H1 (cell line): ENCODE measurements around the gene ARL3. TPM values are rescaled to one million over a fixed set of nuclear protein-coding genes. Genes with fewer than 3 reads are reported as not detected.
A peak's percentile ranks its signal among the peaks of the same experiment; 100 is the strongest.

ENCODE experiments used
- CTCF ChIA-PET: fragments of 300-600 bp; sonication (Branson Sonifier 250); formaldehyde crosslinking; loops from one replicate; lab custom pipeline; 2021; ENCODE audit not compliant: partially characterized antibody; lab: Charles Lee
- POLR2A ChIA-PET: fragments of 300-600 bp; sonication (Branson Sonifier 250); formaldehyde crosslinking; loops from one replicate; lab custom pipeline; 2021; ENCODE audit warnings: inconsistent platforms; ENCODE audit not compliant: partially characterized antibody; lab: Charles Lee
- DNase-seq, 2 experiments: peaks; one replicate each; pipeline versions ENCODE4 v3.0.0 to v3.0.0-alpha.2; 2010 to 2022; ENCODE audit warnings: low spot score in 2 of 2, low read depth in 1 of 2, mixed read lengths in 1 of 2
- FAIRE-seq: peaks from 2 replicates; lab custom pipeline; 2011; peaks lifted over from hg19 to GRCh38; lab: Jason Lieb, UNC
- H2AFZ ChIP-seq: 2 replicates; pipeline ENCODE4 v1.8.1; 2012; ENCODE audit warnings: low read length, inconsistent platforms
- H2AK5ac ChIP-seq: 2 replicates; pipeline ENCODE4 v1.6.1; 2013; ENCODE audit warnings: low read depth, low read length
- H2BK120ac ChIP-seq: replicated peaks from 2 replicates; pipeline ENCODE3; 2013; ENCODE audit warnings: low read depth, low read length, inconsistent platforms
- H2BK12ac ChIP-seq: 2 replicates; pipeline ENCODE4 v1.6.1; 2013; ENCODE audit warnings: low read depth, low read length
- H2BK15ac ChIP-seq: 2 replicates; pipeline ENCODE4 v1.6.1; 2013; ENCODE audit warnings: low read length
- H2BK20ac ChIP-seq: 2 replicates; pipeline ENCODE4 v1.6.1; 2013; ENCODE audit warnings: low read length
- H2BK5ac ChIP-seq: 2 replicates; pipeline ENCODE4 v1.6.1; 2013; ENCODE audit warnings: low read depth, low read length
- H3K14ac ChIP-seq: 2 replicates; pipeline ENCODE4 v1.6.1; 2013; ENCODE audit warnings: inconsistent platforms; ENCODE audit not compliant: insufficient read length
- H3K18ac ChIP-seq: 2 replicates; pipeline ENCODE4 v1.6.1; 2013; ENCODE audit warnings: low read length; ENCODE audit errors: extremely low read depth
- H3K23ac ChIP-seq: 2 replicates; pipeline ENCODE4 v1.6.1; 2013; ENCODE audit warnings: inconsistent platforms; ENCODE audit not compliant: insufficient read length
- H3K23me2 ChIP-seq: 2 replicates; pipeline ENCODE4 v1.6.1; 2013; ENCODE audit warnings: low read depth, low read length
- H3K27ac ChIP-seq: 2 replicates; pipeline ENCODE4 v1.6.1; 2011; ENCODE audit warnings: low read depth, low read length, inconsistent platforms
- H3K27me3 ChIP-seq, 4 experiments: replicated peaks in 1 of 4; 1 replicate in 1 of 4; 2 replicates in 3 of 4; pipeline versions ENCODE4 v1.6.1 to v1.8.1; 2011 to 2013; ENCODE audit warnings: low read length in 3 of 4, mild to moderate bottlenecking in 3 of 4, inconsistent platforms in 2 of 4, mixed read lengths in 2 of 4, moderate library complexity in 1 of 4; ENCODE audit not compliant: control insufficient read depth in 3 of 4, insufficient read depth in 3 of 4; ENCODE audit errors: extremely low read depth in 1 of 4
- H3K36me3 ChIP-seq, 4 experiments: 2 replicates each; pipeline versions ENCODE4 v1.6.1 to v1.8.1; 2011 to 2013; ENCODE audit warnings: mild to moderate bottlenecking in 4 of 4, low read length in 3 of 4, moderate library complexity in 2 of 4, control low read depth in 1 of 4, inconsistent platforms in 1 of 4; ENCODE audit not compliant: insufficient read depth in 4 of 4, control insufficient read depth in 2 of 4
- H3K4ac ChIP-seq: replicated peaks from 2 replicates; pipeline ENCODE3; 2013; ENCODE audit warnings: low read length, low read depth, mixed read lengths, inconsistent platforms; ENCODE audit not compliant: insufficient read length
- H3K4me1 ChIP-seq, 4 experiments: replicated peaks in 1 of 4; 1 replicate in 1 of 4; 2 replicates in 3 of 4; pipeline versions ENCODE4 v1.6.1 to v1.8.1; 2011 to 2013; ENCODE audit warnings: low read length in 3 of 4, inconsistent platforms in 2 of 4, mixed read lengths in 1 of 4; ENCODE audit not compliant: insufficient read depth in 4 of 4, control insufficient read depth in 3 of 4
- H3K4me2 ChIP-seq, 2 experiments: 2 replicates each; pipeline versions ENCODE4 v1.6.1 to v1.8.1; 2011 to 2013; ENCODE audit warnings: low read depth in 2 of 2, low read length in 2 of 2, control low read depth in 1 of 2, inconsistent platforms in 1 of 2, mild to moderate bottlenecking in 1 of 2; ENCODE audit not compliant: insufficient read depth in 1 of 2
- H3K4me3 ChIP-seq, 4 experiments: fragments of 200-600, 300-600 bp in 1 of 4; sonication (generic), shearing (Covaris generic), sonication (Bioruptor Twin) in 1 of 4; 2 replicates each; pipeline versions ENCODE4 v1.5.1 to v1.8.1; 2011 to 2016; ENCODE audit warnings: low read length in 4 of 4, low read depth in 3 of 4, control low read depth in 2 of 4, inconsistent platforms in 2 of 4, mild to moderate bottlenecking in 2 of 4, mixed read lengths in 1 of 4, moderate library complexity in 1 of 4; ENCODE audit not compliant: insufficient read depth in 2 of 4; ENCODE audit errors: extremely low read depth in 1 of 4
- H3K56ac ChIP-seq: replicated peaks from 2 replicates; pipeline ENCODE3; 2013; ENCODE audit warnings: low read depth, mild to moderate bottlenecking, mixed read lengths, low read length, inconsistent platforms; ENCODE audit not compliant: insufficient read length
- H3K79me1 ChIP-seq: 2 replicates; pipeline ENCODE4 v1.6.1; 2013; ENCODE audit warnings: low read depth, low read length, control low read depth
- H3K79me2 ChIP-seq, 2 experiments: 2 replicates each; pipeline versions ENCODE4 v1.6.1 to v1.8.1; 2012 to 2013; ENCODE audit warnings: low read length in 2 of 2, mild to moderate bottlenecking in 2 of 2, inconsistent platforms in 1 of 2; ENCODE audit not compliant: insufficient read depth in 2 of 2, control insufficient read depth in 1 of 2
- H3K9ac ChIP-seq, 4 experiments: replicated peaks in 1 of 4; 1 replicate in 1 of 4; 2 replicates in 3 of 4; pipeline versions ENCODE4 v1.6.1 to v1.8.1; 2011 to 2013; ENCODE audit warnings: low read depth in 3 of 4, low read length in 3 of 4, control low read depth in 2 of 4, mild to moderate bottlenecking in 2 of 4, moderate library complexity in 2 of 4, inconsistent platforms in 1 of 4; ENCODE audit errors: extremely low read depth in 1 of 4
- H3K9me3 ChIP-seq, 2 experiments: 2 replicates each; pipeline versions ENCODE4 v1.6.1 to v1.8.1; 2012 to 2013; ENCODE audit warnings: mild to moderate bottlenecking in 2 of 2, moderate library complexity in 2 of 2, control low read depth in 1 of 2, inconsistent platforms in 1 of 2, low read depth in 1 of 2, low read length in 1 of 2, mixed read lengths in 1 of 2; ENCODE audit not compliant: insufficient read depth in 2 of 2
- H4K20me1 ChIP-seq, 2 experiments: replicated peaks in 1 of 2; 2 replicates each; pipeline versions ENCODE3 to v1.8.1; 2011 to 2013; ENCODE audit warnings: inconsistent platforms in 2 of 2, low read length in 2 of 2, mild to moderate bottlenecking in 1 of 2; ENCODE audit not compliant: insufficient read depth in 2 of 2, control insufficient read depth in 1 of 2
- H4K5ac ChIP-seq: 2 replicates; pipeline ENCODE4 v1.6.1; 2013; ENCODE audit warnings: low read length, low read depth, mixed read lengths, inconsistent platforms; ENCODE audit not compliant: insufficient read length
- H4K8ac ChIP-seq: 2 replicates; pipeline ENCODE4 v1.8.0; 2013; ENCODE audit warnings: mild to moderate bottlenecking, moderate library complexity, low read length, inconsistent platforms; ENCODE audit not compliant: insufficient read depth; ENCODE audit errors: extremely low read depth
- H4K91ac ChIP-seq: replicated peaks from 2 replicates; pipeline ENCODE3; 2013; ENCODE audit warnings: low read length, mixed read lengths, inconsistent platforms; ENCODE audit not compliant: insufficient read length
- JUND ChIP-seq: IDR thresholded peaks from 2 replicates; pipeline ENCODE4 v1.6.1; 2011; ENCODE audit warnings: mild to moderate bottlenecking, improper control_type of control experiment, low read length
- KDM1A ChIP-seq: fragments of 200-600, 300-600 bp; sonication (generic); IDR thresholded peaks from 2 replicates; pipeline ENCODE4 v1.7.1; 2016; ENCODE audit warnings: mild to moderate bottlenecking, low read length, borderline replicate concordance
- KDM4A ChIP-seq: IDR thresholded peaks from one replicate; pipeline ENCODE4 v1.7.1; 2012; ENCODE audit warnings: low read depth, mild to moderate bottlenecking, moderate library complexity, low read length, inconsistent platforms; ENCODE audit not compliant: severe bottlenecking
- POLR2A ChIP-seq, 2 experiments: IDR thresholded peaks; 1 replicate in 1 of 2; 2 replicates in 1 of 2; pipeline ENCODE4 v1.6.1; 2011; ENCODE audit warnings: low read depth in 2 of 2, low read length in 2 of 2, mild to moderate bottlenecking in 2 of 2; ENCODE audit errors: control extremely low read depth in 1 of 2
- WGBS, 2 experiments: shearing (Covaris generic) in 1 of 2; methylation state at CpG; one replicate each; pipeline versions ENCODE4 v1.1.6 to v1.1.7; 2013 to 2015; ENCODE audit warnings: low lambda C conversion rate in 2 of 2, mixed read lengths in 2 of 2, inconsistent platforms in 1 of 2, low coverage in 1 of 2, missing lambda C conversion rate in 1 of 2; ENCODE audit not compliant: insufficient replicate concordance in 2 of 2, insufficient coverage in 1 of 2, insufficient read length in 1 of 2; ENCODE audit errors: extremely low coverage in 1 of 2, missing lambda C conversion rate in 1 of 2; 5-methylcytosine and 5-hydroxymethylcytosine counted together
- polyA plus RNA-seq, 7 experiments: library from polyadenylated mRNA; depleted of rRNA in 3 of 7; stranded (reverse) in 5 of 7; unstranded in 2 of 7; fragments of >200 nt in 5 of 7; fragments of 200-250 nt in 2 of 7; gene quantifications; 1 replicate in 5 of 7; 2 replicates in 1 of 7; 4 replicates in 1 of 7; pipeline versions ENCODE4 v1.2.1 to v1.2.3, GENCODE V29; 2011 to 2013; ENCODE audit warnings: missing spikeins in 2 of 7, mixed read lengths in 2 of 7
- total RNA-seq: library from RNA; stranded (reverse); fragmentation: NEBNext Ultra II Directional; extraction: Animal tissue kit (Norgen Biotek cat#: 25700); gene quantifications from 2 replicates; pipeline ENCODE4 v1.2.1, GENCODE V29; 2021

Gene ARL3
- total and polyA plus RNA-seq, 2 of the 8 experiments (the other 6 are each of a cell fraction or from before 2014, with no cell fraction given), result 8.8 to 16.2 TPM

- Histone ChIP-seq H4K8ac (no peak overlapping the region), H3K4ac (no peak overlapping the region), H3K23me2 (no peaks in the 10 kb centered on the region), H4K5ac (no peak overlapping the region), H3K79me1 (no peaks in the 10 kb centered on the region), H3K79me2 (no peaks in the 10 kb centered on the region), H3K18ac (no peak overlapping the region; the same call in 1 of the 2 replicates), H3K4me1 (peaks cover 0 to 12% (median 7%) of the 10 kb centered on the region in 4 experiments; a peak in 5 of 7 replicates), H3K4me3 (no peak overlapping the region), H3K14ac (no peak overlapping the region), H3K56ac (no peak overlapping the region), H3K27me3 (no peaks in the 10 kb centered on the region), H3K23ac (no peak overlapping the region), H3K27ac (no peak overlapping the region), H2AK5ac (no peak overlapping the region), H2BK20ac (0 out of 2 replicates have a peak overlapping the region, but pooled peaks have one; percentile 27), H2AFZ (no peak overlapping the region), H2BK15ac (no peak overlapping the region), H4K91ac (no peak overlapping the region), H3K9ac (no peak overlapping the region), H3K36me3 (peaks cover 0 to 7% (median under 1%) of the 10 kb centered on the region in 4 experiments; a peak in 5 of 8 replicates), H2BK120ac (no peak overlapping the region), H4K20me1 (peaks cover 0 to 2% of the 10 kb centered on the region in 2 experiments), H3K9me3 (no peaks in the 10 kb centered on the region), H3K4me2 (no peak overlapping the region), H2BK12ac (no peak overlapping the region), H2BK5ac (no peak overlapping the region)
- whole genome bisulfite sequencing, 2 experiments, result 88% methylated on average over 6 of the region's 6 CpGs; no CpG with 5 or more reads in 1 of the 2 experiments
- CTCF ChIA-PET, result interaction anchor here (0.9 to 13.0 kb wide), 8 partner anchors 8 to 78 kb away, joined by 3 to 145 read pairs (median 10); no protein-coding TSS in a partner anchor
- POLR2A ChIA-PET, result interaction anchor here (1.2 to 6.5 kb wide), 5 partner anchors 8 to 52 kb away, joined by 3 to 39 read pairs (median 9); partner anchors contain the start of gene TRIM8
- TF ChIP-seq KDM1A (no peak), JUND (no peak), POLR2A (IDR thresholded peaks at IDR 0.05; ENCODE audit: control extremely low read depth in 1 of 2, low read depth in 2 of 2, low read length in 2 of 2) (no peak), KDM4A (no peak)
- DNase-seq (no peak), FAIRE-seq (no peak)
These were observed 52.6 kb downstream of the ARL3 start for GRCh38 chr10:102661658-102662028.
